C1 segment of cervical spinal cord (tissue), 14 donors: ENCODE data around the gene NLRP6.

Experiments used
- DNase-seq, 14 donors: peaks; one replicate each; lab custom pipeline; 2025; lab: John Stamatoyannopoulos, UW

The NLRP6 gene

DNA sequence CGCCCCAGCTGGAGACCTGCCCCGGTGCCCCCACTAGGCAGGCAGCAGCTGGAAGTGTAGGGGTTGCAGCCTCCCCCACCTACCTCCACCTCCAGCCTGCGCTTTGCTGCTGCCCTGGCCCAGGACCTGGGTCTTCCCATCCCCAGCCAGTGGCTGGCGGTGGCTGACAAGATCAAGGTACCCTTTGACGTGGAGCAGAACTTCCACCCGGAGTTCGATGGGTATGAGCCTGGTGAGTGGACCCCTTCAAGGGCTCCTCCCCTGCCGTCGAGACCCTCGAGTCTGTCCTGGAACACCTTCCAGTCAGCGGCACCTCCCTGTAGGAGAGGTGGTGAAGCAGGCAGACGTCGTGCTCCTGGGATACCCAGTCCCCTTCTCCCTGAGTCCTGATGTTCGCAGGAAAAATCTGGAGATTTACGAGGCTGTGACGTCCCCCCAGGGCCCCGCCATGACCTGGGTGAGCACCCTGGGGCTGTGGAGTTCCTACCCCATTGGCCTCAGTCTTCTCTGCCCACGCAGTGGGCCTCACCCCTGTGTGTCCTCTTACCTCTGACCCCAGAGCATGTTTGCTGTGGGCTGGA is 15.2 kb downstream of the NLRP6 start:
- no peak for DNase-seq

DNA sequence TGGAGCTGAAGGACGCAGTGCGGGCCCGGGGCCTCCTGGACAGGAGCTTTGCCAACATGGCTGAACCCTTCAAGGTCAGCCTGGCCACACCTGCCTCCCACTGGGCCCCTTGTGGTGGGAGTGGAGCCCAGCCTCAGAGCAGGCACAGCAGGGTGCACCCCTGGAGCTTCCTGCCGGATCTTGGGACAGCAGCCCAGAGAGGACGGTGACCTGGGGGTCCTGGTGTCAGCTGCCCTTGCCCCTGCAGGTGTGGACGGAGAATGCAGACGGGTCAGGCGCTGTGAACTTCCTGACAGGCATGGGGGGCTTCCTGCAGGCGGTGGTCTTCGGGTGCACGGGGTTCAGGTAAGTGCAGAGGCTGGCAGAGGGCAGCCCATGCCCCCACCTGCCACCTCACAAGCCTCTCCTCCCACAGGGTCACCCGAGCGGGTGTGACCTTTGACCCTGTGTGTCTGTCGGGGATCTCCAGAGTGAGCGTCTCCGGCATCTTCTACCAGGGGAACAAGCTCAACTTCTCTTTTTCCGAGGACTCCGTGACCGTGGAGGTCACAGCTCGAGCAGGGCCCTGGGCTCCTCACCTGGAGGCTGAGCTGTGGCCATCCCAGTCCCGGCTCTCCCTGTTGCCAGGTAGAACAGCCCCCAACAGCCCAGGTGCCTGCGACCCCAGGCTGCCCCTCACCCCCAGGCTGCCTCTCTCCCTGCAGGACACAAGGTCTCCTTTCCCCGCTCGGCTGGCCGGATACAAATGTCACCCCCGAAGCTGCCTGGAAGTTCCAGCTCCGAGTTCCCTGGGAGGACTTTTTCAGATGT is 15.8 kb downstream of the NLRP6 start:
- DNase-seq, result no peak

DNA sequence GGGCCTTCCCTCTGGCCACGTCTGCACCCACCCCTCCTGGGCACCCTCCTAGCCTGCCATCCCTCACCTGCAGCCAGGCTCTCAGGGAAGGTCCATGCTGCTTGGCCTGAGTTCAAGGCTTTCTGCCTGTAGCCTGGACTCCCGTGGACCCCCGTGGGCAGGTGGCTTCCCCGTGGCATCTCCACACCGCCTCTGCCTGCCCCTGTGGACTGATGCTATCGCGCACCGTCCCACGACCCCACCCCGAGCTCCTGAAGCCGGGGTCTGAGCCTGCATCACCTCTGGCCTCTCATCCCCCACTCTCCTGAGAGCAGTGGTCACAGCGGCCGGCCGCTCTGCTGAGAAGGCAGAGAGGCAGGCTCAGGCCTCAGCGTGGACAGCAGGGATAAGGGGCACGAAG is 16.6 kb downstream of the NLRP6 start:
- DNase-seq, result no peak

DNA sequence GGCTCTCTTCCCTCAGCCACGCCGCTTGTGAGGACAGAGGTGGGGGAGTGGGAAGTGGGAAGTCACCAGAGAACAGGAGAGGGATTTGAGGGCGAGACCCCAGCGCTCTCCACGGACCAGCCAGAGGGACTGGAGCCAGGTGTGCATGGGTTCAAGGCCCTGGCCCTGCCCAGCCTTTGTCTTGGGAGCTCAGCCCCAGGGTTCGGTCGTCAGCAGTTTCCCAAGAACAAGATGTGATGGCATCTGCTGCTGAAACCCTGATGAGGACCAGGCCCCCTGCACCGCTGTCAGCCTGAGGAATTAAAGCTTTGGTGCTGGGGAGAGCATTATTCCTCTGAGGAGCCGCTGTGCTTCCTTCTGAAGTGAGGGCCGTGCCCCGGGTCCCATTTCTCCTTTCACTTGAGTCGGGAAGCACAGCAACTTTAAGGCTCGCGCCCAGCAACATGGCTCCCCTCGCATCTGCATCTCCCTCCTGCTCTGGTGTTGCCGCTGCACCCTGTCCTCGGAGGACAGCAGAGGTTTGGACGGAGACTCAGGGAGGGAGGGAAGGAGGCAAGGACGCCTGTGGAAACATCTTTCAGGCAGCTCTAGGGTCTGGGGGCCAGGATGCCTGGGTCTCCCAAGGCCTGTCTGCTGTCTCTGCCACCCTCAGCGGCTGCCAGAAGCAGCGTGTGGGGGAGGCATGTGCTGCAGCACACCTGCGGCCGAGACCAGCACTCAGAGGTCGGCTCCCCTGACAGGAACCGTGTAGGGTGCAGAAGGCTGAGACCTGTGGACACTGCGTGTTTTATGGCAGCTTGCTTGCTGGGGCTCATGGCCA is 17.4 kb downstream of the NLRP6 start:
- DNase-seq, result no peak

DNA sequence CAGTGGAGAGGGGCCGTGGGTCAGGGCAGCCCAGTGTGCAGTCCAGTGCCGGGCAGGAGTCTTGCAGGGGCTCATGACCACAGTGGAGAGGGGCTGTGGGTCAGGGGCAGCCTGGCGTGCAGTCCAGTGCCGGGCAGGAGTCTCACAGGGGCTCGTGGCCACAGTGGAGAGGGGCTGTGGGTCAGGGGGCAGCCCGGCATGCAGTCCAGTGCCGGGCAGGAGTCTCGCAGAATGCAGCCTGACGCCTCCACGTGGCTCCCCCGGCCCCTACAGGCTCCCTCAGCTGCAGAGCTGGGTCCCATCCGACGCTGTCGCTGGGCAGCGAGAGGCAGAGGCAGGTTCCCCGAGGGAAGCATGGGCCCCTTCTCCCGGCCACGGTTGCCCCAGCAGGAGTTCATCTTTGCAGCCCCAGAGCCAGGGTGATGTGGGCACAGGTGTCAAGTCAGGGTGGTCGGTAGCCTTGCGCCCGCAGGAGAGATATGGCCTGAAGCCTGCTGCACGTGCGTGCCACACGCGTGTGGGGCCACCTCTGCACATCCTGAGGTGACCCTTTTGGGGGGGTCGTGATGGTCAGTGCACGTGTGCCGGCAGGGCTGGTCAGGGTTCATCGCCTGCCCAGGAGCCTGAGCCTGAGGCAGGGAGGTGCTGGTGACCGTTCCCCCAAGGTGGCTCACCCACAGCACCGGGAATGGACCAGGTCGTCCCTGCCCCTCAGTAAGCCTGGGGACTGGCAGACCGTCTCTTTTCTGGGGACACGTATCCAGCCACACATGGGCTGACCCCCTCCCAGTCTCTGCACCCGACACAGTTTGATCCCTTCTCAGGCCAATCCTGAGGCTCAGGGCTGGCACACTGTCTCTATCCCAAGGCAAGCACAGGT is 18.2 kb downstream of the NLRP6 start:
- no peak for DNase-seq

DNA sequence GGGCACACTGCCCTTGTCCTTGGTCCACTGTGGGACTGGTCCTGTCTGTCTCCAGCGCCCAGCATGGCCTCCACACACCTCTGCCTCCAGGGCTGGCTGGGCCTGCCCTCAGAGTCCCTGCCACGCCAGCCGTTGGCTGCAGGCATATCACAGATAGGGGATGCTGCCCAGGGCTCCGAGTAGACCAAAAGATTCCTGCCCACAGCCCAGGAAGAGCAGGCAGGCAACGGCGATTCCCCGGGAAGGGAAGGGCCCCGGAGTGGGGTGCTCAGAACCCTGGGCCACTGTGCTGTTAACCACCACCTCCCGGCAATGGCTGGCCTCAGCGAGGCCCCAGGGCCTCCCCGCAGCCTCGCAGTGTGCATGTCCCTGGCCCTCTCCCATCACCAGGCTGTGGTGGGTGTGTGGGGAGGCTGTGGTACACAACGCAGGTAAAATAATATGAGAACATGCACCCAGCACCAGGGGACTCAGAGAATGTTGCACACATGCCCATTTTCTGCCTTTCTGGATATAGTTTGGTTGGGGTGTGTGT is 18.9 kb downstream of the NLRP6 start:
- DNase-seq, result no peak

DNA sequence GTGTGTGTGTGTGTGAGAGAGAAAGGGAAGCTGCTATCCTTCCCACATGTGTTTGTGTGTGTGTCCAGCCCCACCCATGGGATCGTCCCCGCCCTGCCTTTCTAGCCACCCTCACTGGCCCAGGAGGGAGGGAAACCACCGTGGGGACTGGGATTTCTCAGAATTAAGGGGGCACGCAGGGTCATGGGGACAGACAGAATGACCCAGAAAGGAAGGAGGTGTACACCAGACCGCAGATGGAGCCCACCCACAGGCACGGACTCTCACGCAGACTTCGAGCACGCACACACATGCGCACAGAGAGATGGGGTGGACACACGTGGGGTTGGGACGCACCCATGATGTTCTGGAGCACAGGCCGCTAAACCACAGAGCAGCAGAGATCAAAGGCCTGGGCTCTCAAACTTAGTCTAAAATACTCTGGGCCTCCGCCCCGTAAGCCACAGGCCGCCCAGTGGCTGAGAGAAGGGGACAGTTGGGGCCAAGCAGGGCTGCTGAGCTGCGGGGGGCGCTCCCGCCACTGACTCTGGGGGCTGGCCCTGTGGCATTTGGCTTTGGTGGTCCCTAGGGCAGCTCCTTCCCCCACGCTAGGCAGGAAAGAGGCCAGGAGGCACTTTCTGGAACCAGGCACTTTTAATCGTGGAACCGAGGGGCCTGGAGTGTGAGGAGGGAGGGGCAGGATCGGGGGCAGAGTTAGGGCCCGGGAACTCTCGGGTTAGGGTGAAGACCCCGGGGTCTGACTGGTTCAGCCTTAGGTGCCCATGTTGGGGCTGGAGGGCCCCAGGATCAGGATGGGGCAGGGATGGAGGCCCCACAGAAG is 19.6 kb downstream of the NLRP6 start:
- no peak for DNase-seq

DNA sequence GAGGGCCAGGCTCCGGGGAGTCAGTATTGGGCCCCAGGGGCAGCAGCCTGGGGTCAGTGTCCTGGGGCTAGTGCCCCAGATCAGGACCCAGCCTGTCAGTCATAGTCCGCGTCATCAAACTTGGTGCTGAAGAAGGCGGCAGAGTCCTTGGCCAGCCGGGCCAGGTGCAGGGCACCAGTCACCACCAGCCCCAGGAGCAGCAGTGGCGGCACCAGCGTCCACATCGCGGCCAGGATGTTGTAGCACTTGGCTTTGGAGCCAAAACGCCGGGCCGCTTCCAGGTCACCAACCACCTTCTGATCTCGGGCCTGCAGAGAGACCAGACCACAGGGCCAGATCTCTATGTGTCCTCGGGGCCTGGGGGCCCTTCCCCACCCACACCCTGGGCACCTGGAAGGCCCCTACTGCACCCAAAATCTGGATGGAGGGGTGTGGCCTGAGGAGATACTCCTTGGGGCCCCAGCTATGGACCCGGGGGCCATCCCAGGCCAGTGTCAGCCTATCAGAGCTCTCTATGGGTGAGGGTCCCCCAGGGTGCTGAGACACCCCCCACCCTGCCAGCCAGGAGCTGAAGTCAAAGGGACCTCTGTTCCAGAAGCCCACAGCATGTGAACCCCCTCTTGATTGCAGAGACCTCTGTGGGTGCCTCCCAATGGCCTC is 20.3 kb downstream of the NLRP6 start:
- no peak for DNase-seq

DNA sequence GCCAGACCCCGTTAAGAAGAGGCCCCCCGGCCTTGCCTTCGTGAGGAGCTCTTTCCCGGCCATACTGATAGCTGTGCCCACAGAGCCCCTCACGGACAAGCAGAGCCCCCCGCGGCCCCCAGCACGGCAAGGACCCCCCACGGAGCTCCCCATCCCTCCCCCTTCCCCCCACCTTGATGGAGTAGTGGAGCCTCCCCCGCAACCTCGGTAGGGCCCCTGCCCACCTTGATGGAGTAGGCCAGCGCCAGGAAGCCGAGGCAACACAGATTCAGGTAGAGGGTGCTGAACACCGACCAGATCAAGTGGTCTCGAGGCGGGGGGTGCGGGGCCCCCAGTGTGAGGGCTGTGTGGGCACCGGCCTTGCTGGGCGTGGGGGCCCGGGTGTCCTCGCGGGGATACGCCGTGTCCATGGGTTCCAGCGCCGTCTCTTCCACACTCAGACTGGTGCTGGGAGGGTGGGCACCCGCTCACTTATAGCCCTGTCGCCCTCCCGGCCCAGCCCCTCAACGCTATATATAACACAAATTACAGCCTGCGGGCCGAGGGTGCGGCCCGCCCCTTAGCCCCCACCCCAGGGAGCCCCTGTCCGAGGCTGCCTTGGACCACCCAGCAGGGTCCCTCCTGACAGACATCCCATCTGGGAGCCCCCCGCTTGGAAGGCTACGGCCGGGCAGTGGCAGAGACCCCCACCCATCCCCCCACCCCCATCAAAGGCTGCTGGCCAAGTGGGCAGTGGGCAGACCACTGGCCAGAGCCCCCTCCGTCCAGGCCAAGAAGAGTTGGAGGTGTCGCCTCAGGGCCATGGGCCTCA is 21.1 kb downstream of the NLRP6 start, which contains the start of gene IFITM5:
TSS of gene IFITM5 (minus strand) at position 446 of the 811 bp plus-strand sequence. CDS start at position 410, 36 bp downstream.
- no peak for DNase-seq

DNA sequence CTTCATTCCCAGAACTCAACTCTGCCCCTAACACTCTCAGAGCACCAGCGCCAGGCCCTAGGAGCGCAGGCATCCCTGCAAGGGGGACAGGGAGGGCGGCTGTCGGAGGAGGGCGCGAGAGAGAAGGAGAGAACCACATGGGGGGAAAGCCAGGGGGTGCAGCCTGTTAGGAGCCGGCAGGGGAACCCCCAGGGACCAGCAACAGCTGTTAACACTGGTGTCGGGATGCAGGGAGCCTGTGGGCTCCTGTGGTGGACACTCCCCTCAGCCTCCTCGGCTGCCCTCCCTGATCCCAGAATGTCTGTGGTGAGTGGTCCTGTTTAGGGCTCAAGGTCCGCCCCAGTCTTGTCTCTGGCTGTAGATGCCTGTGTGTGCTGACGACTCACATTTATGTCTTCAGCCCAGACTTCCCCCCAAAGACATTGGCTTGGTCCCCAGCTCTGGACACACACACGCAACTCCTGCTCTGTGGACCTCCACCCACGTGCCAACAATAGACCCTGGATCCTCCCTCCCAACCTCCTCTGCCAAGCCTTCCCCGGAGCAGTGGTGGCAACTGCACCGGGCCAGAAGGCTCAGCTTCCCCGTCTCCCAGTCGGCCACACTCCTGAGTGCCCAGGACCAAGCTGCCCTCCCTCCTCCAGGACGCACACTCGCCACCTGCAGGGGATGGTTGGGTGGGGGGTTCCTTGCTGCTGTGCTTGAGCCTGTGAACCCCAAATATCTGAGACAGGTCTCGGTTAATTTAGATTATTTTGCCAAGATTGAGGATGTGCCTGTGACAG is 21.9 kb downstream of the NLRP6 start:
- DNase-seq, result no peak

DNA sequence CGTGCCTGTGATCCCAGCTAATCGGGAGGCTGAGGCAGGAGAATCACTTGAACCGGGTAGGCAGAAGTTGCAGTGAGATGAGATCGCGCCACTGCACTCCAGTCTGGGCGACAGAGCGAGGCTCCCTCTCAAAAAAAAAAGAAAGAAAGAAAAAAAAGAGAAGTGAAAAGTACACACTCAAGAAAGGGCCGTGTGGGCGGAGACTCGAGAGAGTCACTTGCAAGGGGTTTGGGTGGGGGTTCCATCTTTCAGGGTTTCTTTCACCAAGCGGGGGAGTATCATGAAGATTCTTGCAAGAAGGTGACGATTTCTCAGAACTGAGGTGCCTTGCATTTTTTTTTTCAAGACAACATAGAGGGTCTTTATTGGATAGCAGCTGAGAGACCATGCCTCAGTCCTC is 25.2 kb downstream of the NLRP6 start:
- no peak for DNase-seq

DNA sequence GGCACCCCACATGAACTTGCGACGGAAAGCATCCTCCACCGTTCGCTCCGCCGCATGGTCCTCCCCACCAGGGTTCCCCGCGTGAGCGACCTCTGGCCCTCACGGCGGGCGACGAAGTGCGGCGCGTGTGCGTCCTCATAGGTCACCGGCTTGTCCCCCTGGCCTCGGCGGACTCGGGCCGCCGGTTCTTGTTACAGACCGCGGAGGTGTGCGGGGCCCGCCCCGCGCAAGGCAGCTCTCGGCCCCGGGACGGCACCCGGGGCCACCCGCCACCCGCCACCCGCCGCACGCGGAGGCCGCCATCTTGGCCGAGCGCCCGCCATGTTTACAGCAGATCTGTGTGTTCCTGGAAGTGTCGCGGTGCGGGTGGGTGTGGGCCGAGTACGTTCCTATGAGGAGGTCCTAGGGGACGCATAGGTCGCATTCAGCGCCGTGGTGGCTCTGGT is 25.9 kb downstream of the NLRP6 start:
- DNase-seq, result no peak

DNA sequence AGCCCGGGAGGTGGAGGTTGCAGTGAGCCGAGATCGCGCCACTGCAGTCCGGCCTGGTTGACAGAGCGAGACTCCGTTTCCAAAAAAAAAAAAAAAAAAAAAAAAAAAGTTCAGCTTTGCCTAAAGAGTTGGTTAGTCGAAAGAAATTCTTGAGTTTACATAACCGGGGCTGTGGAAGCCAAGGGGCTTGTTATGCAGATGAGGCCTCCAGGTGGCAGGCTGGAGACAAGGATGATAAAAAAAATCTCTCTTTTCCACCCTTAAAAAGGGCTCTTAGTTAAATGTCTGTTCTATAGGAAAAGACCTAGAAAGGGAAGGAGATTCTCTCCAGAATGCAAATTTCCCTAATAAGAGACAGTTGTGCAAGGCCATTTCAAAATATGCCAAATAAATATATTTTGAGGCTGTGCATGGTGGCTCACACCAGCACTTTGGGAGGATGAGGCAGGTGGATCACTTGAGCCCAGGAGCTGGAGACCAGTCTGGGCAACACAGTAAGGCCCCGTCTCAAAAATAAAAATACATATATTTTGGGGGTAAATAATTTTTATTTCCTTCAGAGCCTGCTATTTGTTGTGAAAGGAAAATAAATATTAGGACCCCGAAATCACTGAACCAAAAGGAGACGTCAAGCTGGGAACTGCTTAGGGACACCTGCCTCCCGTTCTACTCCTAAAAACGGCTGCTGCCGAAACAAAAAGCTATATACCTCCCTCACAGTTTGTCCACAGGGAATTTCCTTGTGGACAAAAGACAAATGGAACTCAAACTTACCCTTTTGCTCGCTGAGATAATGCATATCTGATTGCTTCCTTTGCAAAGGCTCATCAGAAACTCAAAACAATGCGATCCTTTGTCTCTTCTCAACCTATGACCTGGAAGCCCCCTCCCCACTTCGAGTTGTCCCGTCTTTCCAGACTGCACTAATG is 27.0 kb downstream of the NLRP6 start:
- no peak for DNase-seq

DNA sequence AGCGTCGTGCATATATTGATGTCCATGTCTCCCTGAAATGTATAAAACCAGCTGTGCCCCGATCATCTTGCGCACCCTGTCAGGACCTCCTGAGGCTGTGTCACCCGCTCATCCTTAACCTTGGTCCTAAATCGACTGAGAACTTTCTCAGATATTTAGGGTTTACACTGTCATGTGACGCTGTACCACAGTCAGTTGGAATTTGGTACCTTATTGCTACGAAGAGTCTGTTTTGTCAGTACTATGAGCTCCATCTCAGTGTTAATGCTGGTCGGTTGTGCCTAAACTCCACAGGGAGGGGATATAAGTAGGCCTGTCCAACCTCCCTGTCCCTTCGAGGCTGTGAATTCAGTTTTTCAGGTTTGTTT is 27.6 kb downstream of the NLRP6 start:
- DNase-seq, result no peak

DNA sequence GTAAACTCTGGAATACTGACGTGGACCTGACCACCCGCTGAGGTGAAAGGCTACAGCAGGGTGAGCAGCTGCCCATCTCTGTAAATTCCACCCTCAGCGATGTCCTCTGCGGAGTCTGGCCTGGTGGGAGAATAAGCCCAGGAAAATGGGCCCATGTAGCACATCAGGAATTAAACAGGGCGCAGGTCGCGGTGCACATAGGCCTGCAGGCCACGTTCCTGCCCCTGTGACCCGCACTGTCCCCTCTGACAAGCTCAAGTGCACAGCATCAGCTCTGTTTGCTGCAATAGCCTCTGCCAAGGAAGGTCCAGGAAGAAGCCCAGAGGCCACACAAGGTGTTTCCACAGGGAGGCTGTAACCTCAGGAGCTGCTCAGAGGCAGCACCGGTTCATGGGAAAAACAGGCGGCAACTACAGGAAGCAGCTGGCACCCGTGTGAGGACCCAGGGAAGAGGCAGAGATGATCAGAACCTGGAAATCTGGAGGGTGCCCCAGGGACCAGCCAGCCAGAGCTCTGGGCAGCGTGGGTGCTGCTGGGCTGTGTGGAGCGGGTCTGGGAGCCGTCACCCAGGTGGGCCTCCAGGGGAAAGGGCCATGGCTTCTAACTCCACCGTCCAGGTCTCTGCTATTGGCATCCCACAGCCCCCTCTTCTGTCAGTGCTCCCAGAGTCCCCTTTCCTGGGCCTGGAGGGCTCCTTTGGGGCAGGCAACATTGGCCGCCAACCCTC is 28.6 kb downstream of the NLRP6 start:
- no peak for DNase-seq
